ENCODE measurements around the gene CAMTA2.

- no peak for TF ChIP-seq CTCF (IDR thresholded peaks at IDR 0.05)
- TF ChIP-seq POLR2A (IDR thresholded peaks at IDR 0.05), result no peak
- TF ChIP-seq EP300 (IDR thresholded peaks at IDR 0.05; ENCODE audit: low read depth), result no peak
- TF ChIP-seq POLR2AphosphoS5 (IDR thresholded peaks at IDR 0.05), result no peak
These were observed 36.7 kb downstream of the CAMTA2 start, which contains the start of gene ENO3 for GRCh38 chr17:4950746-4951204.
